GM12878 (cell line): ENCODE data around the gene TBC1D20. TPM values are rescaled to one million over a fixed set of nuclear protein-coding genes. Genes with fewer than 3 reads are reported as not detected.

ENCODE experiments used
- ATAC-seq: fragments of 200-7000 bp; cut with Tn5 transposase; 3 replicates; pipeline ENCODE4 v1.9.1; 2020; ENCODE audit warnings: mild to moderate bottlenecking, moderate library complexity
- BruUV-seq: library from RNA; stranded (reverse); fragments of 400-500 nt; replicated peaks from 2 replicates; lab custom pipeline; 2021; lab: Mats Ljungman, UMichigan
- CTCF ChIA-PET: fragments of 300-600 bp; sonication (Branson Sonifier 250); formaldehyde crosslinking; extraction: SDS; loops from one replicate; lab custom pipeline; 2021; ENCODE audit warnings: inconsistent platforms; lab: Yijun Ruan, JAX
- POLR2A ChIA-PET: fragments of 350-600 bp; formaldehyde crosslinking; extraction: SDS; loops from one replicate; lab custom pipeline; 2021; ENCODE audit warnings: inconsistent platforms; lab: Charles Lee
- RAD21 ChIA-PET: fragments of 300-600 bp; sonication (Branson Sonifier 250); formaldehyde crosslinking; loops from one replicate; lab custom pipeline; 2023; ENCODE audit warnings: antibody characterized with exemption; ENCODE audit not compliant: unreplicated experiment; lab: Charles Lee
- SMC1A ChIA-PET: fragments of 300-600 bp; sonication (Branson Sonifier 250); formaldehyde crosslinking; loops from one replicate; lab custom pipeline; 2023; ENCODE audit not compliant: unreplicated experiment, uncharacterized antibody; lab: Charles Lee
- DNase-seq: peaks from one replicate; pipeline ENCODE4 v3.0.0-alpha.2; 2011; ENCODE audit warnings: low read depth, low spot score
- FAIRE-seq: peaks from 3 replicates; lab custom pipeline; 2011; peaks lifted over from hg19 to GRCh38; lab: Jason Lieb, UNC
- H2AFZ ChIP-seq: 2 replicates; pipeline ENCODE4 v1.6.0; 2011; ENCODE audit warnings: low read depth, low read length, control low read depth; ENCODE audit not compliant: control insufficient read depth
- H3K27ac ChIP-seq: 2 replicates; pipeline ENCODE4 v1.5.1; 2011; ENCODE audit warnings: control low read depth; ENCODE audit not compliant: control insufficient read depth, insufficient read depth
- H3K27me3 ChIP-seq, 2 experiments: replicated peaks in 1 of 2; 2 replicates each; pipeline versions ENCODE4 v1.6.0 to v1.6.1; 2011; ENCODE audit warnings: low read length in 1 of 2; ENCODE audit not compliant: control insufficient read depth in 2 of 2, insufficient read depth in 2 of 2
- H3K36me3 ChIP-seq, 2 experiments: 2 replicates each; pipeline ENCODE4 v1.5.1; 2011; ENCODE audit warnings: low read length in 1 of 2; ENCODE audit not compliant: control insufficient read depth in 2 of 2, insufficient read depth in 2 of 2
- H3K4me1 ChIP-seq: 2 replicates; pipeline ENCODE4 v1.6.1; 2011; ENCODE audit warnings: mild to moderate bottlenecking, low read length, moderate library complexity, mixed read lengths; ENCODE audit not compliant: control insufficient read depth, insufficient read depth
- H3K4me2 ChIP-seq: 2 replicates; pipeline ENCODE4 v1.6.0; 2011; ENCODE audit warnings: control low read depth; ENCODE audit not compliant: control insufficient read depth, insufficient read depth
- H3K4me3 ChIP-seq: fragments of 200-600 bp; sonication (generic); 2 replicates; pipeline ENCODE4 v1.5.1; 2016
- H3K79me2 ChIP-seq: 2 replicates; pipeline ENCODE4 v1.6.0; 2011; ENCODE audit warnings: low read length; ENCODE audit not compliant: control insufficient read depth, insufficient read depth
- H3K9ac ChIP-seq: 2 replicates; pipeline ENCODE4 v1.8.0; 2011; ENCODE audit warnings: low read length, control low read depth, mixed read lengths; ENCODE audit not compliant: control insufficient read depth, insufficient read depth
- H3K9me3 ChIP-seq: replicated peaks from 3 replicates; pipeline ENCODE4 v1.5.1; 2011; ENCODE audit warnings: mild to moderate bottlenecking, low read length; ENCODE audit not compliant: control insufficient read depth, insufficient read depth
- H4K20me1 ChIP-seq: 2 replicates; pipeline ENCODE4 v1.6.0; 2011; ENCODE audit not compliant: control insufficient read depth, insufficient read depth
- DPF2 ChIP-seq: fragments of 450-650 bp; IDR thresholded peaks from 2 replicates; pipeline ENCODE4 v1.6.1; 2017; ENCODE audit warnings: mild to moderate bottlenecking
- GABPA ChIP-seq: IDR thresholded peaks from 2 replicates; pipeline ENCODE4 v1.6.1; 2014; ENCODE audit warnings: antibody characterized with exemption, low read depth, mild to moderate bottlenecking, inconsistent platforms
- HDAC6 ChIP-seq: fragments of 200-600 bp; sonication (generic); IDR thresholded peaks from one replicate; pipeline ENCODE4 v1.8.0; 2017; ENCODE audit warnings: antibody characterized with exemption; ENCODE audit not compliant: unreplicated experiment
- NRF1 ChIP-seq: conservative IDR thresholded peaks from 2 replicates; pipeline ENCODE4 v1.6.1; 2011; ENCODE audit warnings: mild to moderate bottlenecking, low read depth, low read length, improper control_type of control experiment
- PAX8 ChIP-seq: fragments of 450-650 bp; IDR thresholded peaks from 2 replicates; pipeline ENCODE4 v1.6.1; 2017; ENCODE audit warnings: mild to moderate bottlenecking, moderate library complexity
- STAT3 ChIP-seq: IDR thresholded peaks from 2 replicates; pipeline ENCODE4 v1.6.1; 2011; ENCODE audit warnings: low read depth, low read length, improper control_type of control experiment
- WGBS: methylation state at CpG from one replicate; pipeline ENCODE4 v1.1.6; 2016; ENCODE audit warnings: low lambda C conversion rate; ENCODE audit not compliant: insufficient replicate concordance, insufficient coverage; ENCODE audit errors: missing lambda C conversion rate; 5-methylcytosine and 5-hydroxymethylcytosine counted together
- in situ Hi-C: fragments of 300-500 bp; cut with MboI; formaldehyde crosslinking; loops from 9 replicates; pipeline ENCODE4 v1.14.3; 2018; ENCODE audit warnings: mixed read lengths
- intact Hi-C: fragments of 100-400 bp; cut with micrococcal nuclease; formaldehyde crosslinking; loops from one replicate; pipeline ENCODE4 v1.14.2; 2022; ENCODE audit not compliant: unreplicated experiment
- polyA plus RNA-seq, 11 experiments: library from polyadenylated mRNA; depleted of rRNA in 4 of 11; unstranded in 6 of 11; stranded (reverse) in 5 of 11; fragments of >200 nt; fragmentation: Nextera tagmentation in 4 of 11; fragmentation: Illumina TruSeq in 1 of 11; extraction: Ambion mirVana in 4 of 11; extraction: Trizol in 1 of 11; gene quantifications; 1 replicate in 1 of 11; 2 replicates in 10 of 11; pipeline versions ENCODE4 v1.2.1 to v1.2.3, GENCODE V29; 2011 to 2016; ENCODE audit warnings: inconsistent platforms in 2 of 11, missing spikeins in 2 of 11, low read depth in 1 of 11
- total RNA-seq, 4 experiments: library from RNA; depleted of rRNA in 3 of 4; stranded (reverse); fragments of >200 nt in 3 of 4; fragmentation: Illumina TruSeq in 1 of 4; extraction: Trizol in 1 of 4; gene quantifications; 2 replicates each; pipeline versions ENCODE4 v1.2.1 to v1.2.3, GENCODE V29; 2013 to 2021
- TF ChIP-seq, protein P1 (sequence below): fragments of 450-650 bp; IDR thresholded peaks from 2 replicates; pipeline ENCODE4 v1.6.1; 2017; ENCODE audit warnings: borderline replicate concordance
- TF ChIP-seq, protein P2 (sequence below): IDR thresholded peaks from 2 replicates; pipeline ENCODE4 v1.6.1; 2012; ENCODE audit warnings: low read depth, low read length, improper control_type of control experiment

TBC1D20 gene
- total and polyA plus RNA-seq, 10 of the 15 experiments (the other 5 are each of a cell fraction or from before 2014, with no cell fraction given), result 4.3 to 17.9 (median 11.2) TPM

DNA sequence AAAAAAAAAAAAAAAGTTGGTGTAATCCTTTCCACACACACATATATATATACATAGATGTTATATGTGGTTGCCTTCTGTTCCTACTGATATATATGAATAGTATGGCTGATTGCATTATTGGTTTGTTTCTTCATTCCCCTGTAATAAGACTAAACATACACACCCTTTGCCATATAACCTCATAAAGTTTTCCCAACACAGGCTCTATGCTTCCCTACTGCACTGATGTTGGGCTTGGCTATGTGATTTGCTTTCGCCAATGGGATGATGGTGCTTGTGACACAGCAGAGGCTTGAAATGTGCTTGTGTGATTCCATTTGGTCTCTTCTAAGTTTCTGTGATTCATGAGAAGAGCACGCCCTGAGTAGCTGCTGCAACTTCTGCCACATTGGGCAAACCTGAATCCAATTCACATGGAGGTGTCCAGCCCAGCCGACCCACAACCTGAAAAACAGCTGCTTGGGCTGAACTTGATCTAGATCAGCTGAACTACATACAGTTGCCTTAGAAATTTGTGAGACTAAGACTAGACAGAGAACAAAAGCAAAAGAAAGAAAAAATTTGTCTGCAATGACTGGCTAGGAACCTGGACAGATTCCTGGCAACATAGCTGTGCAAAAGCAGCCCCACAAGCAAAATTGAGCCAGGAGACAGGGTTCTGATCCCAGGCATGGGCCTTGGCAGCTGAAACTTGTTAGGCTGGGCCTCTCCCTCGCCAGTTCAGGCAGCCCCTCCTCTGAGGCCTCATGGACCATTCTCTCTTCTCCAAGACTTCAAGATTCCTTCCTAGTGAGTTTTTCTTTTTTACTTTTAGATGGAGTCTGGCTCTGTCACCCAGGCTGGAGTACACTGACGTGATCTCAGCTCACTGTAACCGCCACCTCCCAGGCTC is 13.4 kb upstream of the TBC1D20 start:
- no peak overlapping the region for H2AFZ ChIP-seq
- in situ Hi-C loops, result loop anchor here (5.0 kb wide), 1 partner anchor 123 kb away; no protein-coding TSS in a partner anchor
- FAIRE-seq (no peak), ATAC-seq (no peak), DNase-seq (no peak)
- H3K27me3 ChIP-seq, result no peaks in the 10 kb centered on the region
- peaks cover 0 to 10% of the 10 kb centered on the region in 2 experiments for H3K36me3 ChIP-seq
- ChIA-PET CTCF (interaction anchor here (1.2 to 5.2 kb wide), 5 partner anchors 12 to 125 kb away, joined by 4 to 41 read pairs (median 5); no protein-coding TSS in a partner anchor), RAD21 (interaction anchor here (1.6 kb wide), 1 partner anchor 120 kb away, joined by 8 read pairs; no protein-coding TSS in a partner anchor), POLR2A (no interaction called here), SMC1A (interaction anchor here (0.6 to 1.6 kb wide), 4 partner anchors 9 to 190 kb away, joined by 3 to 8 read pairs (median 4); no protein-coding TSS in a partner anchor)
- TF ChIP-seq DPF2, result no peak
- no peak overlapping the region for H3K27ac ChIP-seq
- intact Hi-C loops, result no loop called here
- no peaks in the 10 kb centered on the region for H3K4me1 ChIP-seq
- WGBS, result over 99% methylated on average over 6 of the region's 6 CpGs
- no TSS peak for BruUV-seq
- H3K9ac ChIP-seq, result no peak overlapping the region
- H4K20me1 ChIP-seq, result no peaks in the 10 kb centered on the region
- no peaks in the 10 kb centered on the region for H3K79me2 ChIP-seq
- no peak overlapping the region for H3K4me3 ChIP-seq
- H3K4me2 ChIP-seq, result no peak overlapping the region
- no peaks in the 10 kb centered on the region for H3K9me3 ChIP-seq

DNA sequence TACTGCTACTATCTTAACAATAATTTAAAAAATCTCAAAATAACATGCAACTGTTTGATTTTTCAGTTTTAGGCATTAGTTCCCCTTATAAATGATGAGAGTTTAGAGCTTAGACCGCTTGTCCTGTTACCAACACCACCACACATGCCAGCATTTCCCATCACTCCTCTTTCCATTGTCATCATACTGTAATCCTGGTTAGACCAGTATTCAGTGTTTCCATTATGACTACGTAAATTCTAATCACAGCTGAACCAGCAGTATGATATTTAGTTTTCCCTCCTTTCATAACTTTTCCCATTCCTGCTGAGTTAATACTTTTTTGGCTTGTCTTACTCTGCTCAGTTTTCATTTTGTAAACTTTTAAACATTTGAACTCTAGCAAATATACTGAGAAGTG is 12.2 kb upstream of the TBC1D20 start:
- 93% methylated on average over 2 of the region's 2 CpGs for WGBS
- Histone ChIP-seq H3K9me3 (no peaks in the 10 kb centered on the region; the same call in 1 of the 3 replicates), H3K27me3 (no peaks in the 10 kb centered on the region), H3K36me3 (peaks cover 0 to 10% of the 10 kb centered on the region in 2 experiments), H3K9ac (no peak overlapping the region), H3K79me2 (no peaks in the 10 kb centered on the region), H4K20me1 (no peaks in the 10 kb centered on the region), H3K4me3 (no peak overlapping the region), H2AFZ (no peak overlapping the region), H3K4me2 (no peak overlapping the region), H3K27ac (no peak overlapping the region), H3K4me1 (no peaks in the 10 kb centered on the region)
- no TSS peak for BruUV-seq
- intact Hi-C loops, result no loop called here
- FAIRE-seq, result no peak
- no peak for ATAC-seq
- RAD21 ChIA-PET, result no interaction called here
- POLR2A ChIA-PET, result no interaction called here
- SMC1A ChIA-PET, result no interaction called here
- CTCF ChIA-PET, result no interaction called here
- in situ Hi-C loops, result no loop called here
- TF ChIP-seq, protein P1, sequence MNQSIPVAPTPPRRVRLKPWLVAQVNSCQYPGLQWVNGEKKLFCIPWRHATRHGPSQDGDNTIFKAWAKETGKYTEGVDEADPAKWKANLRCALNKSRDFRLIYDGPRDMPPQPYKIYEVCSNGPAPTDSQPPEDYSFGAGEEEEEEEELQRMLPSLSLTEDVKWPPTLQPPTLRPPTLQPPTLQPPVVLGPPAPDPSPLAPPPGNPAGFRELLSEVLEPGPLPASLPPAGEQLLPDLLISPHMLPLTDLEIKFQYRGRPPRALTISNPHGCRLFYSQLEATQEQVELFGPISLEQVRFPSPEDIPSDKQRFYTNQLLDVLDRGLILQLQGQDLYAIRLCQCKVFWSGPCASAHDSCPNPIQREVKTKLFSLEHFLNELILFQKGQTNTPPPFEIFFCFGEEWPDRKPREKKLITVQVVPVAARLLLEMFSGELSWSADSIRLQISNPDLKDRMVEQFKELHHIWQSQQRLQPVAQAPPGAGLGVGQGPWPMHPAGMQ, result no peak
- TF ChIP-seq GABPA, result no peak
- TF ChIP-seq PAX8, result no peak
- TF ChIP-seq NRF1, result no peak
- TF ChIP-seq, protein P2, sequence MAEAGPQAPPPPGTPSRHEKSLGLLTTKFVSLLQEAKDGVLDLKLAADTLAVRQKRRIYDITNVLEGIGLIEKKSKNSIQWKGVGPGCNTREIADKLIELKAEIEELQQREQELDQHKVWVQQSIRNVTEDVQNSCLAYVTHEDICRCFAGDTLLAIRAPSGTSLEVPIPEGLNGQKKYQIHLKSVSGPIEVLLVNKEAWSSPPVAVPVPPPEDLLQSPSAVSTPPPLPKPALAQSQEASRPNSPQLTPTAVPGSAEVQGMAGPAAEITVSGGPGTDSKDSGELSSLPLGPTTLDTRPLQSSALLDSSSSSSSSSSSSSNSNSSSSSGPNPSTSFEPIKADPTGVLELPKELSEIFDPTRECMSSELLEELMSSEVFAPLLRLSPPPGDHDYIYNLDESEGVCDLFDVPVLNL, result no peak
- no peak for TF ChIP-seq HDAC6
- TF ChIP-seq STAT3, result no peak
- no peak for DNase-seq
